H1 (cell line): ENCODE data around the gene TGFBR1. TPM values are rescaled to one million over a fixed set of nuclear protein-coding genes. Genes with fewer than 3 reads are reported as not detected.

Experiments
- BRCA1 ChIP-seq: IDR thresholded peaks from 2 replicates; pipeline ENCODE4 v1.6.1; 2012; ENCODE audit warnings: low read depth, low read length, improper control_type of control experiment
- CTBP2 ChIP-seq: IDR thresholded peaks from 2 replicates; pipeline ENCODE4 v1.7.0; 2011; ENCODE audit warnings: borderline replicate concordance, mild to moderate bottlenecking, moderate library complexity, mixed read lengths, low read length; ENCODE audit not compliant: insufficient read depth, insufficient read length
- JUN ChIP-seq: IDR thresholded peaks from 2 replicates; pipeline ENCODE4 v1.6.1; 2011; ENCODE audit warnings: low read depth, mild to moderate bottlenecking, improper control_type of control experiment, low read length
- KDM1A ChIP-seq: fragments of 200-600, 300-600 bp; sonication (generic); IDR thresholded peaks from 2 replicates; pipeline ENCODE4 v1.7.1; 2016; ENCODE audit warnings: mild to moderate bottlenecking, low read length, borderline replicate concordance
- MAFK ChIP-seq: IDR thresholded peaks from 2 replicates; pipeline ENCODE4 v1.6.1; 2012; ENCODE audit warnings: low read depth, mild to moderate bottlenecking, improper control_type of control experiment, low read length
- RBBP5 ChIP-seq: IDR thresholded peaks from 2 replicates; pipeline ENCODE4 v1.7.1; 2012; ENCODE audit warnings: low read depth, mild to moderate bottlenecking, inconsistent platforms, low read length, moderate library complexity, borderline replicate concordance
- SAP30 ChIP-seq: fragments of 300-600 bp; sonication (generic); IDR thresholded peaks from 2 replicates; pipeline ENCODE4 v1.7.1; 2012; ENCODE audit warnings: low read length, moderate library complexity, mild to moderate bottlenecking, inconsistent platforms; ENCODE audit not compliant: insufficient read depth, insufficient replicate concordance
- SIX5 ChIP-seq: IDR thresholded peaks from 2 replicates; pipeline ENCODE4 v1.6.1; 2011; ENCODE audit warnings: mild to moderate bottlenecking, low read depth, low read length
- SUZ12 ChIP-seq: fragments of 200-600 bp; sonication (generic); IDR thresholded peaks from 2 replicates; pipeline ENCODE4 v1.6.1; 2012; ENCODE audit warnings: mild to moderate bottlenecking, inconsistent platforms, low read length, moderate library complexity, mixed read lengths
- polyA plus RNA-seq, 7 experiments: library from polyadenylated mRNA; depleted of rRNA in 3 of 7; stranded (reverse) in 5 of 7; unstranded in 2 of 7; fragments of >200 nt in 5 of 7; fragments of 200-250 nt in 2 of 7; gene quantifications; 1 replicate in 5 of 7; 2 replicates in 1 of 7; 4 replicates in 1 of 7; pipeline versions ENCODE4 v1.2.1 to v1.2.3, GENCODE V29; 2011 to 2013; ENCODE audit warnings: missing spikeins in 2 of 7, mixed read lengths in 2 of 7
- total RNA-seq: library from RNA; stranded (reverse); fragmentation: NEBNext Ultra II Directional; extraction: Animal tissue kit (Norgen Biotek cat#: 25700); gene quantifications from 2 replicates; pipeline ENCODE4 v1.2.1, GENCODE V29; 2021

The TGFBR1 gene
- total and polyA plus RNA-seq, 2 of the 8 experiments (the other 6 are each of a cell fraction or from before 2014, with no cell fraction given) = 16.8 to 52.4 TPM

DNA sequence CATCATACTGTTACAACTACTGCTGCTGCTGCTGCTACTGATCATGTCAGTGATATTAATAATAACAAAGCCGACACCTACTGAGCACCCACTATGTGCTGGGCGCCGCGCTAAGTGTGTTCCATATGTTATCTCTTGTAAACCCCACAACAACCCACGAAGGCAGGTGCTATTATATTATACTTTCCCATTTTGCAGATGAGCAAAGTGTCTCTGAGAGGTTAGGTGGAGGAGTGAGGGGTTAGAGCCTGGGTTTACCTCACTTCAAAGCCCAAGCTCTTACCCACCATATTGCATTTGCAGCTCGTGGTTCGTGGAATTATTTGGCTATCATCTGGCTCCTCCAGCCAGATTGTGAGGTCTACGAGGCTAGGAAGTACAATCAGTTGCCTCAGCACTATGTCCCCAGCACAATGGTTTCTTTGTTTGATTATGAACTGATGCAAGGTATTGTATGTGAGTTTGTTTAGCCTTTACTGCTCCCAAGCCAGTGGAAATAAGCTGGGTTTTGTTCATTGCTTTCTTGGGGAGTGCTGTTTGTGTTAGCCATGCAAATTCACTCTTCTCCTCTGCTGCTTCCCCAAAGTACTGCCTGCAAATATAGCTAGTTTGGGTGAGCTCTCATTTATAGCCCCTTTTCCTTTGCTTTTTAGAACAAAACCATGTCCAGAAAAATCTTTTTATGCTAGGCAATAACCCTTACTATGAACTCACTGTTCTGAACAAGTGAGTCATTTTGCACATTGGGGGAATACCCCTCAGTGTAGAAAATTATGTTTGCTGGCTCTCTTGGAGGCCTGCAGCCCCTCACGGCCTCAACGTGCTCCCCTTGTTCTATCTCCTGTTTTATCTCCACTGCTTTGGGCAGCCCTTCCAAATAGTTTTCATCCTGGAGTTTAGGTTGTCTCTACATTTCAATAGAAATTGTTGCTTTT lies 68.9 kb downstream of the TGFBR1 start (continued):
- TF ChIP-seq RBBP5 (no peak), BRCA1 (no peak), MAFK (no peak), SAP30 (no peak), SUZ12 (no peak), CTBP2 (no peak), SIX5 (no peak), JUN (no peak), KDM1A (no peak)
